Spleen (tissue), 13 donors: ENCODE measurements around the gene MEGF8. TPM values are rescaled to one million over a fixed set of nuclear protein-coding genes. Genes with fewer than 3 reads are reported as not detected.

ENCODE experiments used
- DNase-seq: peaks from one replicate; pipeline ENCODE4 v3.0.0-alpha.2; 2020
- H3K27ac ChIP-seq, 8 donors: fragments of 200-600 bp; sonication (generic) in 7 of 8; 1 replicate in 4 of 8; 2 replicates in 4 of 8; pipeline versions ENCODE4 v1.5.0 to v1.8.0; 2016 to 2021; ENCODE audit warnings: inconsistent platforms in 4 of 8, mild to moderate bottlenecking in 4 of 8, moderate library complexity in 1 of 8
- H3K27me3 ChIP-seq, 7 donors: fragments of 200-600 bp; sonication (generic) in 6 of 7; replicated peaks in 1 of 7; 1 replicate in 4 of 7; 2 replicates in 3 of 7; pipeline versions ENCODE4 v1.5.0 to v1.8.0; 2016 to 2021; ENCODE audit warnings: inconsistent platforms in 3 of 7, mild to moderate bottlenecking in 1 of 7
- H3K36me3 ChIP-seq, 6 donors: fragments of 200-600 bp; sonication (generic) in 5 of 6; 1 replicate in 4 of 6; 2 replicates in 2 of 6; pipeline versions ENCODE4 v1.5.0 to v1.8.0; 2016 to 2021; ENCODE audit warnings: inconsistent platforms in 2 of 6
- H3K4me1 ChIP-seq, 6 donors: fragments of 200-600 bp; sonication (generic) in 5 of 6; 1 replicate in 3 of 6; 2 replicates in 3 of 6; pipeline versions ENCODE4 v1.5.0 to v1.8.0; 2016 to 2021; ENCODE audit warnings: inconsistent platforms in 3 of 6
- H3K4me3 ChIP-seq, 8 donors: fragments of 200-600 bp; sonication (generic) in 7 of 8; 1 replicate in 4 of 8; 2 replicates in 4 of 8; pipeline versions ENCODE4 v1.5.0 to v1.8.0; 2016 to 2021; ENCODE audit warnings: inconsistent platforms in 4 of 8, mild to moderate bottlenecking in 4 of 8, moderate library complexity in 2 of 8
- H3K9me3 ChIP-seq, 8 donors: fragments of 200-600 bp; sonication (generic) in 7 of 8; 1 replicate in 4 of 8; 2 replicates in 4 of 8; pipeline versions ENCODE4 v1.5.0 to v1.8.0; 2016 to 2021; ENCODE audit warnings: inconsistent platforms in 4 of 8
- POLR2A ChIP-seq, 3 donors: fragments of 450-650 bp; IDR thresholded peaks; one replicate each; pipeline ENCODE4 v1.5.1; 2017; ENCODE audit warnings: antibody characterized with exemption in 3 of 3, mild to moderate bottlenecking in 1 of 3
- POLR2AphosphoS5 ChIP-seq, 3 donors: sonication (generic); formaldehyde crosslinking; IDR thresholded peaks; one replicate each; pipeline ENCODE4 v1.5.1; 2017; ENCODE audit warnings: antibody characterized with exemption in 3 of 3
- WGBS, 5 donors: extraction: QIAGEN DNeasy Blood & Tissue Kit in 3 of 5; methylation state at CpG; one replicate each; pipeline versions ENCODE4 v1.1.5 to v1.1.7; 2013 to 2018; 5-methylcytosine and 5-hydroxymethylcytosine counted together
- intact Hi-C: fragments of 100-400 bp; cut with DNase I; formaldehyde crosslinking; loops from one replicate; pipeline ENCODE4 v1.15.0; 2023; ENCODE audit warnings: low total_unique reads
- long read RNA-seq, 2 donors: transcript quantifications; one replicate each; lab custom pipeline, GENCODE V29; 2026
- polyA plus RNA-seq, 3 donors: library from polyadenylated mRNA; stranded (reverse); fragments of 200-250 nt; gene quantifications; one replicate each; pipeline ENCODE4 v1.2.1, GENCODE V29; 2013
- total RNA-seq, 7 donors: library from RNA; depleted of rRNA in 3 of 7; stranded (reverse); fragments of >200 nt in 3 of 7; fragmentation: NEBNext Ultra II Directional in 4 of 7; extraction: Animal tissue kit (Norgen Biotek cat#: 25700) in 4 of 7; gene quantifications; one replicate each; pipeline versions ENCODE4 v1.1.0 to v1.2.1, GENCODE V29; 2016 to 2021
- TF ChIP-seq, protein P1 (sequence below), 11 experiments: fragments of 200-600 bp in 7 of 11; fragments of 450-650 bp in 4 of 11; sonication (generic) in 4 of 11; IDR thresholded peaks in 8 of 11; conservative IDR thresholded peaks in 3 of 11; 1 replicate in 7 of 11; 2 replicates in 4 of 11; pipeline versions ENCODE4 v1.4.0 to v1.8.0; 2016 to 2021; ENCODE audit warnings: antibody characterized with exemption in 11 of 11, inconsistent platforms in 4 of 11, mild to moderate bottlenecking in 1 of 11
- donor health status: healthy with polysubstance abuse.
- donor health status: DM: no; HTN: no; CAD: no; lungs with moderate emphysema.
- donor health status: DM: no; HTN: no; CAD: no.
- donor health status: Bipolar disorder and iron deficiency.
- donor health status: healthy.
- donor health status: DM: no; HTN: no; CAD: no.
- donor health status: DM: yes; HTN: yes; CAD: no.

Gene MEGF8, protein sequence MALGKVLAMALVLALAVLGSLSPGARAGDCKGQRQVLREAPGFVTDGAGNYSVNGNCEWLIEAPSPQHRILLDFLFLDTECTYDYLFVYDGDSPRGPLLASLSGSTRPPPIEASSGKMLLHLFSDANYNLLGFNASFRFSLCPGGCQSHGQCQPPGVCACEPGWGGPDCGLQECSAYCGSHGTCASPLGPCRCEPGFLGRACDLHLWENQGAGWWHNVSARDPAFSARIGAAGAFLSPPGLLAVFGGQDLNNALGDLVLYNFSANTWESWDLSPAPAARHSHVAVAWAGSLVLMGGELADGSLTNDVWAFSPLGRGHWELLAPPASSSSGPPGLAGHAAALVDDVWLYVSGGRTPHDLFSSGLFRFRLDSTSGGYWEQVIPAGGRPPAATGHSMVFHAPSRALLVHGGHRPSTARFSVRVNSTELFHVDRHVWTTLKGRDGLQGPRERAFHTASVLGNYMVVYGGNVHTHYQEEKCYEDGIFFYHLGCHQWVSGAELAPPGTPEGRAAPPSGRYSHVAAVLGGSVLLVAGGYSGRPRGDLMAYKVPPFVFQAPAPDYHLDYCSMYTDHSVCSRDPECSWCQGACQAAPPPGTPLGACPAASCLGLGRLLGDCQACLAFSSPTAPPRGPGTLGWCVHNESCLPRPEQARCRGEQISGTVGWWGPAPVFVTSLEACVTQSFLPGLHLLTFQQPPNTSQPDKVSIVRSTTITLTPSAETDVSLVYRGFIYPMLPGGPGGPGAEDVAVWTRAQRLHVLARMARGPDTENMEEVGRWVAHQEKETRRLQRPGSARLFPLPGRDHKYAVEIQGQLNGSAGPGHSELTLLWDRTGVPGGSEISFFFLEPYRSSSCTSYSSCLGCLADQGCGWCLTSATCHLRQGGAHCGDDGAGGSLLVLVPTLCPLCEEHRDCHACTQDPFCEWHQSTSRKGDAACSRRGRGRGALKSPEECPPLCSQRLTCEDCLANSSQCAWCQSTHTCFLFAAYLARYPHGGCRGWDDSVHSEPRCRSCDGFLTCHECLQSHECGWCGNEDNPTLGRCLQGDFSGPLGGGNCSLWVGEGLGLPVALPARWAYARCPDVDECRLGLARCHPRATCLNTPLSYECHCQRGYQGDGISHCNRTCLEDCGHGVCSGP (N-terminal part only)
- total RNA-seq (10 to 100 TPM; 15.3 to 26.2 (median 22.5) TPM), polyA plus RNA-seq (10 to 100 TPM in 1 of 3 donors, 1 to 10 TPM in 2; 2.3 to 11.0 (median 2.5) TPM)
- long read RNA-seq, donor 1 = 0 reads
- long read RNA-seq, donor 2 = 0 reads

GRCh38 chr19:42325308-42325895 is at the start of gene MEGF8:
MEGF8 (plus strand) TSS chr19:42325635; CDS start chr19:42326244, 609 bp downstream.
- DNase-seq = peak; percentile 99
- Histone ChIP-seq H3K36me3 (no peaks in the 10 kb centered on the region), H3K27ac (peak within 1 kb of the TSS; percentile 82 to 90 (median 86)), H3K27me3 (peaks cover 0 to 33% (median 21%) of the 10 kb centered on the region in 7 donors), H3K4me3 (peak within 1 kb of the TSS; percentile 70 to 97 (median 88)), H3K9me3 (no peaks in the 10 kb centered on the region), H3K4me1 (peaks cover 13 to 47% (median 38%) of the 10 kb centered on the region in 6 donors)
- 0 to 1% (median 0%) methylated on average over 23 to 45 of the region's 45 CpGs for WGBS, 5 donors
- intact Hi-C loops = loop anchor here (5.0 kb wide), 1 partner anchor 72 kb away; no protein-coding TSS in a partner anchor
- TF ChIP-seq POLR2A (IDR thresholded peaks at IDR 0.05) (peak in 2 of 3 donors; percentile 16 to 75), POLR2AphosphoS5 (IDR thresholded peaks at IDR 0.05) (peak; percentile 92 to 94 (median 93))
- TF ChIP-seq, protein P1, sequence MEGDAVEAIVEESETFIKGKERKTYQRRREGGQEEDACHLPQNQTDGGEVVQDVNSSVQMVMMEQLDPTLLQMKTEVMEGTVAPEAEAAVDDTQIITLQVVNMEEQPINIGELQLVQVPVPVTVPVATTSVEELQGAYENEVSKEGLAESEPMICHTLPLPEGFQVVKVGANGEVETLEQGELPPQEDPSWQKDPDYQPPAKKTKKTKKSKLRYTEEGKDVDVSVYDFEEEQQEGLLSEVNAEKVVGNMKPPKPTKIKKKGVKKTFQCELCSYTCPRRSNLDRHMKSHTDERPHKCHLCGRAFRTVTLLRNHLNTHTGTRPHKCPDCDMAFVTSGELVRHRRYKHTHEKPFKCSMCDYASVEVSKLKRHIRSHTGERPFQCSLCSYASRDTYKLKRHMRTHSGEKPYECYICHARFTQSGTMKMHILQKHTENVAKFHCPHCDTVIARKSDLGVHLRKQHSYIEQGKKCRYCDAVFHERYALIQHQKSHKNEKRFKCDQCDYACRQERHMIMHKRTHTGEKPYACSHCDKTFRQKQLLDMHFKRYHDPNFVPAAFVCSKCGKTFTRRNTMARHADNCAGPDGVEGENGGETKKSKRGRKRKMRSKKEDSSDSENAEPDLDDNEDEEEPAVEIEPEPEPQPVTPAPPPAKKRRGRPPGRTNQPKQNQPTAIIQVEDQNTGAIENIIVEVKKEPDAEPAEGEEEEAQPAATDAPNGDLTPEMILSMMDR (IDR thresholded peaks at IDR 0.05 in 8 of 11, conservative IDR thresholded peaks at IDR 0.05 in 3 of 11) = peak in 10 of 11 experiments; percentile 89 to 97 (median 94)

GRCh38 chr19:42276284-42276683 is 49.2 kb upstream of the MEGF8 start:
- peak overlapping the region in 5 of 8 donors; percentile 9 to 99 (median 97) for H3K27ac ChIP-seq
- 32 to 55% (median 41%) methylated on average over 3 of the region's 3 CpGs for WGBS, 5 donors
- peaks cover 54 to 100% (median 85%) of the 10 kb centered on the region in 6 donors for H3K4me1 ChIP-seq
- TF ChIP-seq POLR2AphosphoS5 (IDR thresholded peaks at IDR 0.05) (no peak), POLR2A (IDR thresholded peaks at IDR 0.05) (no peak)
- TF ChIP-seq, protein P1 (IDR thresholded peaks at IDR 0.05 in 8 of 11, conservative IDR thresholded peaks at IDR 0.05 in 3 of 11) = no peak
- DNase-seq = no peak
- H3K4me3 ChIP-seq = no peak overlapping the region
- intact Hi-C loops = no loop called here
- H3K9me3 ChIP-seq = no peaks in the 10 kb centered on the region
- H3K27me3 ChIP-seq = no peaks in the 10 kb centered on the region
- H3K36me3 ChIP-seq = peaks cover 0 to 66% (median 33%) of the 10 kb centered on the region in 6 donors

DNA sequence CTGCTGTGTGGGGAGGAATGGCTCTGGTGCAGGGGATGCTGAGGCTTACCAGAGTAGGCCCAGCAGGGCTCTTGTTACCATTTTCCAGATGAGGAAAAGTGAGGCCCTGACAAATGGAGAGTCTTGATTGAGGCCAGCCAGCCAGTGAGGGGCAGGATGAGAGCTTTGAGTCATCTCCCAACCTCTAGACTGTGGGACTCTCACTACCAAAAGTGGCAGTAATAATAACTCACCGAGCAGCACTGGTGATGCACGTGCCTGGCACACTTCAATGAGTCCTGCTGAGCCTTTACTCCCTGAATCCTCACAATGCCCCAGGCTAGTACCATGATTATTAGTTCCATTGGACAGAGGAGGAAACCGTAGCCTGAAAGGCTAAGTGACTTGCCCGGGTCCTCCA is 48.6 kb upstream of the MEGF8 start:
- H3K27me3 ChIP-seq = no peaks in the 10 kb centered on the region
- TF ChIP-seq, protein P1 (IDR thresholded peaks at IDR 0.05 in 8 of 11, conservative IDR thresholded peaks at IDR 0.05 in 3 of 11) = no peak
- TF ChIP-seq POLR2A (IDR thresholded peaks at IDR 0.05) = no peak
- TF ChIP-seq POLR2AphosphoS5 (IDR thresholded peaks at IDR 0.05) = no peak
- H3K27ac ChIP-seq = peak overlapping the region in 5 of 8 donors; percentile 95 to 99 (median 97)
- no peaks in the 10 kb centered on the region for H3K9me3 ChIP-seq
- 59 to 90% (median 85%) methylated on average over 4 of the region's 4 CpGs for WGBS, 5 donors
- intact Hi-C loops = no loop called here
- peaks cover 54 to 100% (median 85%) of the 10 kb centered on the region in 6 donors for H3K4me1 ChIP-seq
- no peak for DNase-seq
- H3K4me3 ChIP-seq = no peak overlapping the region
- H3K36me3 ChIP-seq = peaks cover 0 to 62% (median 32%) of the 10 kb centered on the region in 6 donors
